Hepatocyte (in vitro differentiated cells): ENCODE results near the gene STK11IP. TPM values are rescaled to one million over a fixed set of nuclear protein-coding genes. Genes with fewer than 3 reads are reported as not detected.

ENCODE experiments used
- DNase-seq: peaks from one replicate; pipeline ENCODE4 v3.0.0-alpha.2; 2016; ENCODE audit warnings: low spot score
- H2AFZ ChIP-seq: fragments of 200-600 bp; sonication (generic); 2 replicates; pipeline ENCODE4 v1.6.0; 2016; ENCODE audit warnings: antibody characterized with exemption, mild to moderate bottlenecking
- H3K27ac ChIP-seq: fragments of 200-600 bp; sonication (generic); 2 replicates; pipeline ENCODE4 v1.5.1; 2016; ENCODE audit warnings: mild to moderate bottlenecking
- H3K27me3 ChIP-seq: fragments of 200-600 bp; sonication (generic); 2 replicates; pipeline ENCODE4 v1.6.1; 2016
- H3K36me3 ChIP-seq: fragments of 200-600 bp; sonication (generic); replicated peaks from 2 replicates; pipeline ENCODE4 v1.5.1; 2016; ENCODE audit warnings: low read depth; ENCODE audit not compliant: insufficient read depth
- H3K4me1 ChIP-seq: fragments of 200-600 bp; sonication (generic); 2 replicates; pipeline ENCODE4 v1.5.1; 2016; ENCODE audit warnings: mild to moderate bottlenecking, moderate library complexity; ENCODE audit not compliant: insufficient read depth
- H3K4me2 ChIP-seq: fragments of 200-600 bp; sonication (generic); 2 replicates; pipeline ENCODE4 v1.6.0; 2016
- H3K4me3 ChIP-seq: fragments of 200-600 bp; sonication (generic); 2 replicates; pipeline ENCODE4 v1.5.1; 2016; ENCODE audit warnings: mild to moderate bottlenecking
- H3K79me2 ChIP-seq: fragments of 200-600 bp; sonication (generic); 2 replicates; pipeline ENCODE4 v1.6.0; 2017; ENCODE audit warnings: mild to moderate bottlenecking
- H3K9me2 ChIP-seq: fragments of 200-600 bp; sonication (generic); replicated peaks from 2 replicates; pipeline ENCODE4 v1.6.0; 2017; ENCODE audit warnings: mild to moderate bottlenecking; ENCODE audit not compliant: insufficient read depth
- H3K9me3 ChIP-seq: fragments of 200-600 bp; sonication (generic); 2 replicates; pipeline ENCODE4 v1.5.1; 2016; ENCODE audit warnings: low read depth, mild to moderate bottlenecking
- H4K20me1 ChIP-seq: fragments of 200-600 bp; sonication (generic); 2 replicates; pipeline ENCODE4 v1.6.0; 2016; ENCODE audit warnings: mild to moderate bottlenecking; ENCODE audit not compliant: insufficient read depth, poor library complexity, severe bottlenecking
- EZH2 ChIP-seq: fragments of 200-600 bp; sonication (generic); IDR thresholded peaks from 2 replicates; pipeline ENCODE4 v1.6.1; 2016; ENCODE audit warnings: antibody characterized with exemption, mild to moderate bottlenecking, borderline replicate concordance
- EZH2phosphoT487 ChIP-seq: fragments of 200-600 bp; sonication (generic); IDR thresholded peaks from one replicate; pipeline ENCODE4 v1.6.1; 2018; ENCODE audit warnings: antibody characterized with exemption, mild to moderate bottlenecking, low read depth, moderate library complexity; ENCODE audit not compliant: unreplicated experiment, severe bottlenecking
- WGBS: methylation state at CpG from one replicate; pipeline ENCODE4 v1.1.6; 2016; ENCODE audit warnings: low lambda C conversion rate; ENCODE audit errors: missing lambda C conversion rate; 5-methylcytosine and 5-hydroxymethylcytosine counted together
- polyA plus RNA-seq: library from polyadenylated mRNA; unstranded; fragments of >200 nt; fragmentation: Nextera tagmentation; extraction: Ambion mirVana; gene quantifications from 2 replicates; pipeline ENCODE4 v1.2.1, GENCODE V29; 2016
- total RNA-seq: library from RNA; depleted of rRNA; stranded (reverse); fragments of >200 nt; gene quantifications from 2 replicates; pipeline ENCODE4 v1.2.3, GENCODE V29; 2014
- TF ChIP-seq, protein P1 (sequence below): fragments of 200-600 bp; sonication (generic); IDR thresholded peaks from 2 replicates; pipeline ENCODE4 v1.5.1; 2016; ENCODE audit warnings: antibody characterized with exemption, mild to moderate bottlenecking; ENCODE audit not compliant: poor library complexity

The STK11IP gene
- total and polyA plus RNA-seq, 2 experiments from 2014 or later, result 16.7 to 17.6 TPM

DNA sequence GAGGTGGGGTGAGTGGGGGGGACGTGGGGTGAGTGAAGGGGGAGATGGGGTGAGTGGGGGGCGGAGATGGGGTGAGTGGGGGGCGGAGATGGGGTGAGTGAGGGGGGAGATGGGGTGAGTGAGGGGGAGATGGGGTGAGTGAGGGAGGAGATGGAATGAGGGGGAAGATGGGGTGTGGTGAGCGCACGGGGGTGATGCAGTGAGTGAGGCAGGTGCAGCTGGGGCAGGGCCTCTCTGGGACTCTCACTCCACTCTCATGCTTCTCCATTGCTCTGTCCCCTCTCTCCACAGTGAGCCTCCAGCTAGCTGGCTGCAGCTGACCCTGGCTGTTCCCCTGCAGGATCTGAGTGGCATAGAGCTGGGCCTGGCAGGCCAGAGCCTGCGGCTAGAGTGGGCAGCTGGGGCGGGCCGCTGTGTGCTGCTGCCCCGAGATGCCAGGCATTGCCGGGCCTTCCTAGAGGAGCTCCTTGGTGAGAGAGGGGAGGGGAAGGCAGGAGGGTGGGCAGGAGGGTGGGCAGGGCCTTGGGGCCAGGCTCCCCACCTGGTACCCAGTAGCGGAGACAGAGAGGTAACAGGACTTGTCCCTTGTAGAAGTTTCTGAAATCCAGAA, 15.9 kb downstream of the STK11IP start:
- Histone ChIP-seq H3K36me3 (no peaks in the 10 kb centered on the region), H3K4me3 (no peak overlapping the region)
- WGBS, result 93% methylated on average over 5 of the region's 11 CpGs

DNA sequence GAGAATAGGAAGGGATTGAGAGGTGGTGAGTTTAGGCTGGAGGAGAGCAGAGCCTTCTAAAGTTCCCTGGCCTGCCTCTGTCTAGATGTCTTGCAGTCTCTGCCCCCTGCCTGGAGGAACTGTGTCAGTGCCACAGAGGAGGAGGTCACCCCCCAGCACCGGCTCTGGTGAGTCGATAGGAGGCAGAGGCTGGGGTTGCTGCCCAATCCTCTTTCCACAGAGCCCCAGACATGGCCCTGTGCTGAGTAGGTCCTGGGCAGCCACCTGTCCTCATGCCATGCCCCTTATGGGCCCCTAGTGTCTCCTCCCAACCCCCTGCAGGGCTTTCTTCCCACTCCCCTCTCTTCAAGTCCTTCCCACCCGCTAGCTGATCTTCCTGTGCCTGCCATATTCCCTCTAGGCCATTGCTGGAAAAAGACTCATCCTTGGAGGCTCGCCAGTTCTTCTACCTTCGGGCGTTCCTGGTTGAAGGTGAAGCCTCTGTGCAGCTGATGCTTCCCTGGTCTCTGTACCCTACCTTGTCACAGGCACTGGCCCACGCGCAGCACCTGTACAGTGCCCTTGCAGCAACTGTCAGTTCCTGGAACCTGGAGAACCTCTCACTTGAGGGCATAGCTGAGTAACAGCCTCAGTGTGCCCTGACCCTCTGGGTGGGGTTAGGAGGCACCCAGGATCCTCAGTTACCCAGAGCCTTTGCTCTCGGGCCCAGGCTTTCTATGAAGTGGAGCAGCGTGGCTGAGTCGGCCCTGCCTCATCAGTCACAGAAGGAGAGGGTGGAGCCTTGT, 16.6 kb downstream of the STK11IP start:
- no peak overlapping the region for H3K4me2 ChIP-seq
- no peak overlapping the region for H3K27ac ChIP-seq
- no peaks in the 10 kb centered on the region for H3K27me3 ChIP-seq
- H3K36me3 ChIP-seq, result no peaks in the 10 kb centered on the region
- no peak overlapping the region for H2AFZ ChIP-seq
- TF ChIP-seq, protein P1, sequence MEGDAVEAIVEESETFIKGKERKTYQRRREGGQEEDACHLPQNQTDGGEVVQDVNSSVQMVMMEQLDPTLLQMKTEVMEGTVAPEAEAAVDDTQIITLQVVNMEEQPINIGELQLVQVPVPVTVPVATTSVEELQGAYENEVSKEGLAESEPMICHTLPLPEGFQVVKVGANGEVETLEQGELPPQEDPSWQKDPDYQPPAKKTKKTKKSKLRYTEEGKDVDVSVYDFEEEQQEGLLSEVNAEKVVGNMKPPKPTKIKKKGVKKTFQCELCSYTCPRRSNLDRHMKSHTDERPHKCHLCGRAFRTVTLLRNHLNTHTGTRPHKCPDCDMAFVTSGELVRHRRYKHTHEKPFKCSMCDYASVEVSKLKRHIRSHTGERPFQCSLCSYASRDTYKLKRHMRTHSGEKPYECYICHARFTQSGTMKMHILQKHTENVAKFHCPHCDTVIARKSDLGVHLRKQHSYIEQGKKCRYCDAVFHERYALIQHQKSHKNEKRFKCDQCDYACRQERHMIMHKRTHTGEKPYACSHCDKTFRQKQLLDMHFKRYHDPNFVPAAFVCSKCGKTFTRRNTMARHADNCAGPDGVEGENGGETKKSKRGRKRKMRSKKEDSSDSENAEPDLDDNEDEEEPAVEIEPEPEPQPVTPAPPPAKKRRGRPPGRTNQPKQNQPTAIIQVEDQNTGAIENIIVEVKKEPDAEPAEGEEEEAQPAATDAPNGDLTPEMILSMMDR, result no peak
- TF ChIP-seq EZH2 (no peak), EZH2phosphoT487 (no peak)
- WGBS, result 95% methylated on average over 11 of the region's 11 CpGs
- H3K9me2 ChIP-seq, result no peaks in the 10 kb centered on the region
- H3K4me3 ChIP-seq, result no peak overlapping the region
- no peaks in the 10 kb centered on the region for H3K9me3 ChIP-seq
- no peaks in the 10 kb centered on the region for H3K79me2 ChIP-seq
- no peak for DNase-seq
- H4K20me1 ChIP-seq, result no peaks in the 10 kb centered on the region
- no peaks in the 10 kb centered on the region for H3K4me1 ChIP-seq

More for the DNA sequence above, 15.9 kb downstream of the STK11IP start:
- H3K9me2 ChIP-seq, result no peaks in the 10 kb centered on the region
- no peaks in the 10 kb centered on the region for H3K27me3 ChIP-seq
- DNase-seq, result no peak
- TF ChIP-seq, protein P1, result no peak
- TF ChIP-seq EZH2phosphoT487 (no peak), EZH2 (no peak)
- H3K9me3 ChIP-seq, result no peaks in the 10 kb centered on the region
- no peaks in the 10 kb centered on the region for H3K4me1 ChIP-seq
- H2AFZ ChIP-seq, result no peak overlapping the region
- no peaks in the 10 kb centered on the region for H4K20me1 ChIP-seq
- H3K4me2 ChIP-seq, result no peak overlapping the region
- no peak overlapping the region for H3K27ac ChIP-seq
- no peaks in the 10 kb centered on the region for H3K79me2 ChIP-seq

DNA sequence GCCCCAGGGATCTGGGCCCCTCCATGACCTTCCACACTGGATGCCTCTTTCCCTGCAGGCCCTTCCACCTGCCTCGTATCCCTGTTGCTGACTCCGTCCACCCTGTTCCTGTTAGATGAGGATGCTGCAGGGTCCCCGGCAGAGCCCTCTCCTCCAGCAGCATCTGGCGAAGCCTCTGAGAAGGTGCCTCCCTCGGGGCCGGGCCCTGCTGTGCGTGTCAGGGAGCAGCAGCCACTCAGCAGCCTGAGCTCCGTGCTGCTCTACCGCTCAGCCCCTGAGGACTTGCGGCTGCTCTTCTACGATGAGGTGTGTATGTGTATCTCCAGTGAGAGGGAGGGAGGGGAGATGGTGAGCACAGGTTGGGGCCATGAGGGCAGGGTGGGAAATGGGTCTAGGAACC, 17.4 kb downstream of the STK11IP start:
- Histone ChIP-seq H3K4me2 (no peak overlapping the region), H3K27ac (no peak overlapping the region), H3K4me1 (no peaks in the 10 kb centered on the region), H3K36me3 (no peaks in the 10 kb centered on the region), H3K4me3 (no peak overlapping the region), H4K20me1 (no peaks in the 10 kb centered on the region), H3K9me3 (no peaks in the 10 kb centered on the region), H3K27me3 (no peaks in the 10 kb centered on the region), H3K79me2 (no peaks in the 10 kb centered on the region), H2AFZ (no peak overlapping the region), H3K9me2 (no peaks in the 10 kb centered on the region)
- DNase-seq, result no peak
- 95% methylated on average over 11 of the region's 11 CpGs for WGBS
- TF ChIP-seq EZH2phosphoT487, result no peak
- no peak for TF ChIP-seq EZH2
- TF ChIP-seq, protein P1, result no peak
